ENCODE data around the gene PREX1. TPM values are rescaled to one million over a fixed set of nuclear protein-coding genes. Genes with fewer than 3 reads are reported as not detected.

The PREX1 gene
- total and polyA plus RNA-seq, 9 donors: 3.8 to 13.6 (median 6.7) TPM

- Histone ChIP-seq H3K4me3 (no peak overlapping the region), H3K27ac (no peak overlapping the region), H3K36me3 (no peaks in the 10 kb centered on the region), H3K9me3 (no peaks in the 10 kb centered on the region), H3K27me3 (no peaks in the 10 kb centered on the region), H3K4me1 (ENCODE audit: insufficient read depth) (no peaks in the 10 kb centered on the region)
- no peak for DNase-seq
- intact Hi-C loops (cut with DNase I): no loop called here
- WGBS, 3 donors: 72 to 76% (median 75%) methylated on average over 12 of the region's 12 CpGs
- no peak for TF ChIP-seq EP300 (IDR thresholded peaks at IDR 0.05)
- TF ChIP-seq CTCF (IDR thresholded peaks at IDR 0.05): no peak
- TF ChIP-seq POLR2A (IDR thresholded peaks at IDR 0.05): no peak
Observed at GRCh38 chr20:48732081-48732829, 95.5 kb downstream of the PREX1 start.

- no peak overlapping the region for H3K27ac ChIP-seq
- H3K9me3 ChIP-seq: no peaks in the 10 kb centered on the region
- intact Hi-C loops (cut with DNase I): no loop called here
- no peaks in the 10 kb centered on the region for H3K36me3 ChIP-seq
- DNase-seq: no peak
- H3K27me3 ChIP-seq: no peaks in the 10 kb centered on the region
- TF ChIP-seq POLR2A (IDR thresholded peaks at IDR 0.05) (no peak), CTCF (IDR thresholded peaks at IDR 0.05) (no peak), EP300 (IDR thresholded peaks at IDR 0.05) (no peak)
- WGBS, 3 donors: 80 to 94% (median 84%) methylated on average over 4 of the region's 4 CpGs
- H3K4me3 ChIP-seq: no peak overlapping the region
- no peaks in the 10 kb centered on the region for H3K4me1 ChIP-seq (ENCODE audit: insufficient read depth)
Observed at GRCh38 chr20:48731536-48731935, 96.3 kb downstream of the PREX1 start.

GRCh38 chr20:48730977-48731376, 96.8 kb downstream of the PREX1 start:
- Histone ChIP-seq H3K27ac (no peak overlapping the region), H3K9me3 (no peaks in the 10 kb centered on the region), H3K4me3 (no peak overlapping the region), H3K27me3 (no peaks in the 10 kb centered on the region), H3K4me1 (ENCODE audit: insufficient read depth) (no peaks in the 10 kb centered on the region), H3K36me3 (no peaks in the 10 kb centered on the region)
- no peak for DNase-seq
- 95 to 96% (median 95%) methylated on average over 3 of the region's 3 CpGs for WGBS, 3 donors
- TF ChIP-seq CTCF (IDR thresholded peaks at IDR 0.05) (no peak), EP300 (IDR thresholded peaks at IDR 0.05) (no peak), POLR2A (IDR thresholded peaks at IDR 0.05) (no peak)
- intact Hi-C loops (cut with DNase I): no loop called here

GRCh38 chr20:48729538-48729937, 98.3 kb downstream of the PREX1 start:
- WGBS, 3 donors: 92 to 97% (median 97%) methylated on average over 6 of the region's 6 CpGs
- Histone ChIP-seq H3K4me1 (ENCODE audit: insufficient read depth) (no peaks in the 10 kb centered on the region), H3K27me3 (no peaks in the 10 kb centered on the region), H3K4me3 (no peak overlapping the region), H3K36me3 (no peaks in the 10 kb centered on the region), H3K27ac (no peak overlapping the region), H3K9me3 (no peaks in the 10 kb centered on the region)
- no peak for TF ChIP-seq EP300 (IDR thresholded peaks at IDR 0.05)
- no peak for TF ChIP-seq POLR2A (IDR thresholded peaks at IDR 0.05)
- no peak for TF ChIP-seq CTCF (IDR thresholded peaks at IDR 0.05)
- no peak for DNase-seq
- intact Hi-C loops (cut with DNase I): no loop called here

Measured in ovary (tissue), 9 donors.